ENCODE measurements around the gene THPO.

The THPO gene

DNA sequence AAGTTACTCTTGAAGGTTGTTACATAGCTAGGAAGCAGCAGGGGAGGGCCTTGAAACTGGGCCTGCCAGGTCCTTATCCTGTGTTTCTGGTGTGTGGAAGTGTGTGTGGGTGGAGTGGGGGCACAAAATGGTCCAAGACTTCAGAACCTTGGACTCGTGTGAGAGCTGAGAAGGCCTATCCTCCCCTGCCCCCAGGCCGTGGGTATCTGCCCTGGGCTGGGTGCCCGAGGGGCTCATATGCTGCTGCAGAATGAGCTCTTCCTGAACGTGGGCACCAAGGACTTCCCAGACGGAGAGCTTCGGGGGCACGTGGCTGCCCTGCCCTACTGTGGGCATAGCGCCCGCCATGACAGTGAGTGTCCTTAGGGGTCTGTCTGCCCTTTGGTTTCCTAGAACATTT lies 6.3 kb upstream of the THPO start:
- DNase-seq, result no peak

- DNase-seq, result no peak
Measured at GRCh38 chr3:184383033-184383740, 5.2 kb upstream of the THPO start.

DNA sequence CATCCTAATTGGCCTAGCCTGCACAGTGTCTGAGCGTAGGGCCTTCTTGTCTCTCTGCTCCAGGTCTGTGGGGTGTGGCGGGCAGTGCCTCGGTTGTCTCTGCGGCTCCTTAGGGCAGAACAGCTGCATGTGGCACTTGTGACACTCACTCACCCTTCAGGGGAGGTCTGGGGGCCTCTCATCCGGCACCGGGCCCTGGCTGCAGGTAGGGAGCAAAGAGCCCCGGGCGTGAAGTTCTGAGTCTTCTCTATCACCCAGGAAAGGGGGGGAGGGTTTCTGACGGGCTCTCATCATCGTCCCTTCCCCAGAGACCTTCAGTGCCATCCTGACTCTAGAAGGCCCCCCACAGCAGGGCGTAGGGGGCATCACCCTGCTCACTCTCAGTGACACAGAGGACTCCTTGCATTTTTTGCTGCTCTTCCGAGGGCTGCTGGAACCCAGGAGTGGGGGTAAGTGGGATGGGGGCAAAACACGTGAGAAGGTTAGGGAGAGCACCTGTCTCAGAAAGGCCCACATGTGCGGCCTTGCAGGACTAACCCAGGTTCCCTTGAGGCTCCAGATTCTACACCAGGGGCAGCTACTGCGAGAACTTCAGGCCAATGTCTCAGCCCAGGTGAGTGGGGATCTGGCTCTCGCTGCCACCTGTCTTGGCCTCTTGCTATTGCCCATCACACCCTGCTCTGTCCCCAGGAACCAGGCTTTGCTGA lies 4.5 kb upstream of the THPO start:
- no peak for DNase-seq

DNA sequence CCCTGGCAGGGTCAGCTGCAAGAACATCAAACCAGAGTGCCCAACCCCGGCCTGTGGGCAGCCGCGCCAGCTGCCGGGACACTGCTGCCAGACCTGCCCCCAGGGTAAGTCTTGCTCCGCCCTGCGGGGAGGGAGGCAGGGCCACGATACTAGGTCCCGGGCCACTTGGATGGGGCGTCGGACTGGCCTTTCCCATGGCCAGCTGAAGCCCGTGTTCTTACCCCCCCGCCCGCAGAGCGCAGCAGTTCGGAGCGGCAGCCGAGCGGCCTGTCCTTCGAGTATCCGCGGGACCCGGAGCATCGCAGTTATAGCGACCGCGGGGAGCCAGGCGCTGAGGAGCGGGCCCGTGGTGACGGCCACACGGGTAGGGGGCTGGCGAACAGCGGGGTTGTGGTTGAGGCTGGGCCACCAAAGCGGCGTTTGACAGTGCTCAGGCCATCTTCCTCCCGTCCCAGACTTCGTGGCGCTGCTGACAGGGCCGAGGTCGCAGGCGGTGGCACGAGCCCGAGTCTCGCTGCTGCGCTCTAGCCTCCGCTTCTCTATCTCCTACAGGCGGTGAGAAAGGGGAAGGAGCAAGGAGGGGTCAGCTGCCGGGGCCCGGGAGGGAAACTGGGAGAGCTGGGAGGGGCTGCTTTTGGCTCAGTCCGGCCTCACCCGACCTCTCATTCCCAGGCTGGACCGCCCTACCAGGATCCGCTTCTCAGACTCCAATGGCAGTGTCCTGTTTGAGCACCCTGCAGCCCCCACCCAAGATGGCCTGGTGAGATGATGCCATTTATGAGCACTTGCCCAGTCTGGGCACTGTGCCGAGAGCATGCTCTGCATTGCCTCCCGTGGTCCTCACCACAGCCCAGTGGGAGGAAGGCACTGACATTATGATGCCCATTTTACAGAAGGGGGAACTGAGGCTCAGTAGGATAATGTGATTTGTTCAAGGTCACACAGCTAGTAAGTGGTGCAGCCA lies 3.5 kb upstream of the THPO start:
- no peak for DNase-seq

DNA sequence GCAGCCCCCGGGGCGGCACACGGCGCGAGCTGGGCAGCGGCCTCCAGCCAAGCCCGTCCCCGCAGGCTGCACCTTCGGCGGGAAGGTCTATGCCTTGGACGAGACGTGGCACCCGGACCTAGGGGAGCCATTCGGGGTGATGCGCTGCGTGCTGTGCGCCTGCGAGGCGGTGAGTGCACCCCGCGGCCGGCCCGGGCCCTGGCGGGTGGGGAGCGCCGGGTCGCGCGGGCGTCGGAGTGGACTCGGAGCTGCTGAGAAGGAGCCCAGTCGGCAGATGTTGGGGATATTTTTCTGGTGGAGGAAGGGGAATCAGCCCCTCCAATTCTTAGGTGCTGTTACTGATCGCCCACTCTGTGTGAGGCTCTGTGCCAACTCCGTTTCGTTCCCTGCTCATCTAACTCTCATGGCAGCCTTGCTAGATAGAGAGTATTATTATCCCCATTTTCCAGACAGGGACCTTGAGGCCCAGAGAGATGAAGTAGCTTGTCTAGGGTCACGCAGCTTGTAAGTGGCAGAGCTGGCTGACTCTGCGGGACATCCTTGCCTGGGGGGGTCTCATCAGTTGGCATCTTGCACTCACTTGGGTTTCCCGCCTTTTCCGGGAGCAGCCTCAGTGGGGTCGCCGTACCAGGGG lies 2.7 kb upstream of the THPO start:
- no peak for DNase-seq

- DNase-seq, result no peak
Measured at GRCh38 chr3:184380185-184380626, 2.2 kb upstream of the THPO start.

DNA sequence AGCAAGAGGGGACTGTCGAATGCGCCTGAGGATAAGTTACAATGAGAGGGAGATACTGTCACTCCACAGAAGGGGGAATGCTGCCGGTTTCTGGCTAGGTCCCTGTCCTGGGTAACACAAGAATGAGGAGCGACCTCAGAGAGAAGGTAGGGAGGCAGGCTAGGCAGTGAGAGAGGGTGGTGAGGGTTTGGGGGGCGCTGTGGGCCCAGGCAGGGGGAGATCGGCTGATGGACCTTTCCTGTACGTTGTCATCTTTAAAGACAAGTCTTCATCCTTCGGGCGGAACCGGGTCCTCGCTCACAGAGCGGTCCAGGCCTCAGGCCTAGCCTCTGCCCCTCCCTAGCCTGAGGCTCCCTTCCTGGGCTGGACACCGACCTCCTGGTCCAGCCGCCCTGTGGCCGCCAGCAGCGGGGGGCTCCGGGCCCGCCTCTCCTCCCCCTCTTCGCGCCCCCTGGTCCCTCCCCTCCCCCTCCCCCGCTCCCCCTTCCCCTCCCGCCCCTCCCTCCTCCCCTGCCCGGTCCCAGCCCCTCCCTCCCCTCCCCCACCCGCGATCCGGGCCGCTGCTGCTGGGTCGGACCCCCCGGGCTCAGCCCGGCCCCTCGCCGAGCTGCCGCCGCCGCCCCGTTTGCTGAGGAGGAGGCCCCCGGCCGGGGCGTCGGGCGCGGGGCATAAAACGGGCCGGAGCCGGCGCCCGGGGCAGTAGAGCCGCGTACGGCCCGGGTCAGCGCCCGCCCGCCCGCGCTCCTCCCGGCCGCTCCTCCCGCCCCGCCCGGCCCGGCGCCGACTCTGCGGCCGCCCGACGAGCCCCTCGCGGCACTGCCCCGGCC lies 1.6 kb upstream of the THPO start, which contains the start of gene CHRD:
Gene CHRD (plus strand): TSS at position 697 of the 827 bp plus-strand sequence. CDS start 265 bp downstream, outside the sequence.
- DNase-seq, result no peak

GRCh38 chr3:184378651-184379357 lies 797 bp upstream of the THPO start:
- no peak for DNase-seq

- DNase-seq, result no peak
Measured at GRCh38 chr3:184377374-184377773, 633 bp downstream of the THPO start.

GRCh38 chr3:184375747-184376461 lies 2.1 kb downstream of the THPO start:
- DNase-seq, result no peak

- no peak for DNase-seq
Measured at GRCh38 chr3:184373422-184373821, 4.6 kb downstream of the THPO start.

- DNase-seq, result no peak
Measured at GRCh38 chr3:184372911-184373310, 5.1 kb downstream of the THPO start.

- DNase-seq, result no peak
Measured at GRCh38 chr3:184372296-184372821, 5.6 kb downstream of the THPO start.

GRCh38 chr3:184371570-184372018 lies 6.4 kb downstream of the THPO start:
- peak; percentile 89 for DNase-seq

DNA sequence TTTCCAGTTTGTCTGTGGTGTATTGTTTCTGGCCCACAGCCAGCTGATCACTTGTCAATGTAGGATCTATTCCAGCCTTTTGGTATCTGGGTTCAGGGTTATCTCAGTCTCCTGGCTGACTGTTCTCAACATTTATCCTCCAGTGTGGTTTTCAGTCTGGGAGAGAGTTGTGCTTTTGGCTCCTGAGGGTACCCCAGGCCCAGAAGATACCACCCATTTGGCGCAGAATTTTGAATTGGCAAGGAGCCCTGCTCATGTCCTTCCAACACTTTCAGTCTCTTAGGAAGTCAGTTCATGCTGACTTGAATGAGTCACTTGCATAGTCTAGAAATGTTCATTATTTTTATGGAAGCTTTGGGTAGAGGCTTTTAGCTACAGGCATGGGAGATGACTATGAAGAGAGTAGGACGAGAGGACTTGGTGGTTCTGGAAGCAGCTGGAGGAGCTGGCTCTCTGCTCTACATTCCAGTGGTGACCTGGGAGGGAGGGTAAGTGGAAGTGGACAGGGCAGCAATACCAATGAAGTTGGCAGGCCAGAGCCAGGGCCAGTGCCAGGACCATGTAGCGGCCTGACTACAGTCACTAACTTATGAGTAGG lies 9.3 kb downstream of the THPO start:
- DNase-seq, result no peak

DNA sequence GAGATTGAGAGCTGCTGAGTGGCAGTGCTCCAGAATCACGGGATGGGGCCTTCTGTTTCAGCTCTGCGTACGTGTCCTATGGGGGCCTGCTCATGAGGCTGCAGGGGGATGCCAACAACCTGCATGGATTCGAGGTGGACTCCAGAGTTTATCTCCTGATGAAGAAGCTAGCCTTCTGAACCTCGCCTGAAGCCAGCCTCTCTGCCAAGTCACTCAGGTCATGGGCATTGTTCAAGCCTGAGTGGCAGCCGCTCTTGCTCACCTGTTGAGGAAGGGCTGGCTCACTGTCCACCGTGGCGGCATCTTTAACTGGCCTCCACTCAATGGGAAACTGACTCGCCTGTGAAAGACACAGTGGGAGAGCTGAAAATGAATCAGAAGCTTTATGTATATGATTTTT lies 9.9 kb downstream of the THPO start:
- no peak for DNase-seq

DNA sequence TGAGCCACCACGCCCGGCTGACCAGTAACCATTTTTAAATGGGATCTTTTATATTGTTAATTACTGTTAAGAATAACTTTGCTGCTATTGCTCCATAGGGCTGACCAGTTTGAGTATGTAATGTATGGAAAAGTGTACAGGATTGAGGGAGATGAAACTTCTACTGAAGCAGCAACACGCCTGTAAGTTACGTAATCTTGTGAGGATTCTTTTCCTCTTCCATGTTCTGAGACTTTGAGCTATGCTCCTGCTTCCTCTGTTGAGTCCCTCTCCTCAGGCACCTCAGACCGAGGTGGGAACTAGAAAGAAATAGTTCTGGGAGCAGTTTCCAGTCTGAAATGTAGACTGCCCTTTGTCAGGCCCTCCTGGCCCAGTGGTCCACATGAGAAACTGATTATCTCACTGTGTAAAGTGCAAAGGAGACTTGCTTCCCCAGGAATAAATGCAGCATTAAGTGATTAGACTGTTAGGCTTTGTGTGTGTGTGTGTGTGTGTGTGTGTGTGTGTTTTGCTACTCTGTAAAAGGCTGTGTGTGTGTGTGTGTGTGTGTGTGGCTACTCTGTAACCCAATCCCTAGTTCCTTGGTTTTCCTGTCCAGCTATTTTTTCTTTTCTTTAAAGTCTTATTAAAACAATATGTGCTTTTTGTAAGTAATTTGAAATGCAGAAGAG lies 11.3 kb downstream of the THPO start:
- DNase-seq, result no peak

DNA sequence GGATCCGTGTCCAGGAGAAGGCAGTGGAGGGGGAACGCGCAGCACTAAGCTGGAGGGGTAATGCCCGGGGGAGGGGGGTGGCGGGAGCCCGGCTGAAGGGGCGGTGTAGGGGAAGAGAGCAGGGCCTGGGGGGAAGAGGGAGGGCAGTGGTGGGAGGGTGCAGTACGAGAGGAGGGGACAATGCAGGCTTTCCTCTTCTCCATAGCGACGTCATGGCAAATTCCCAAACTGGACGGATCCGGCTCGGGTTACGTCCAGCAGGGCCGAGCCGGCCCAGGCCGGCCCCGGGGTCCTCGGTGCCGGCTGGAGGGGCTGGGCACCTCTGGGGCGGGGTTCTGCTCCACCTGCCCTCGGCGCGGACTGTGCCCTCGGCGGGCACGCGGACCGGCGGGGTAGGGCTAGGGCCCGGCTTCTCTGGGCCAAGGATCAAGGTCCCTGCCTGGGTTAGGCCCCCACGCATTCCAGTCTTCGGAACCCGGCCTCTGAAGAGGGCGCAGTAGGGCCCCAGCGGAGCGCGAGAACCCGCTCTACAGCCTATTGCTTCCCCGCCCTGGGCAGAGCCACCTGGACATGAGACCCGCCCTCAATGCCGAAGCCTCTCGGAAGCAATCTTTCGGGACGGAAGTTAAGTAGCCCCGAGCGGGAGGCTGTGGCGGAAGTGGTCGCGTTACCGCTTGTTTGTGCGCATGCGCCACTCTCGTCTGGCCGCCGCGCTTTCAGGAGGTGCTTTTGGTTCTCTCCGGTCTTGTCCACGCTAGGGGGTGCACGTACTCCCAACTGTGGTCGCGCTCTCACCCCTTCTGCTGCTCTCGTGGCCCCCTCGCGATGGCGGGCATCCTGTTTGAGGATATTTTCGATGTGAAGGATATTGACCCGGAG lies 15.1 kb downstream of the THPO start:
- DNase-seq, result peak; percentile 97

Data from DMS79 (cell line).